Measurements from ENCODE around the gene ATXN10. TPM values are rescaled to one million over a fixed set of nuclear protein-coding genes. Genes with fewer than 3 reads are reported as not detected.

ATXN10 gene
- total and polyA plus RNA-seq, 2 of the 13 experiments (the other 11 are each of a cell fraction or from before 2014, with no cell fraction given) = 60.1 to 194 TPM

GRCh38 chr22:45802054-45802453, 130.4 kb downstream of the ATXN10 start:
- ChIA-PET POLR2A (no interaction called here), CTCF (ENCODE audit: low intra/inter-chr PET ratio, low total read pairs) (no interaction called here)
- no peak for DNase-seq (ENCODE audit: low spot score)
- H3K79me2 ChIP-seq (ENCODE audit: insufficient read depth, low read length) = no peaks in the 10 kb centered on the region
- BruUV-seq (replicated peaks) = no TSS peak
- no peaks in the 10 kb centered on the region for H3K9me3 ChIP-seq (ENCODE audit: low read length)
- intact Hi-C loops (cut with micrococcal nuclease; ENCODE audit: unreplicated experiment) = no loop called here
- TF ChIP-seq GABPB1 (CRISPR knock-in tag; IDR thresholded peaks at IDR 0.05) (no peak), ZNF503 (CRISPR knock-in tag; IDR thresholded peaks at IDR 0.05) (no peak), ZNF33A (CRISPR knock-in tag; IDR thresholded peaks at IDR 0.05; ENCODE audit: borderline replicate concordance) (no peak), ZNF782 (CRISPR knock-in tag; IDR thresholded peaks at IDR 0.05; ENCODE audit: borderline replicate concordance) (no peak), ZNF513 (CRISPR knock-in tag; conservative IDR thresholded peaks at IDR 0.05) (no peak), ZNF138 (CRISPR knock-in tag; IDR thresholded peaks at IDR 0.05; ENCODE audit: low read depth) (no peak), CREB3 (CRISPR knock-in tag; IDR thresholded peaks at IDR 0.05) (no peak), BHLHE40 (IDR thresholded peaks at IDR 0.05; ENCODE audit: low read length) (no peak), GATA4 (IDR thresholded peaks at IDR 0.05; ENCODE audit: borderline replicate concordance, low read depth) (no peak), RBAK (CRISPR knock-in tag; IDR thresholded peaks at IDR 0.05) (no peak), ZBTB43 (CRISPR knock-in tag; conservative IDR thresholded peaks at IDR 0.05) (no peak), MEIS1 (CRISPR knock-in tag; IDR thresholded peaks at IDR 0.05; ENCODE audit: borderline replicate concordance) (no peak), TEF (CRISPR knock-in tag; IDR thresholded peaks at IDR 0.05) (no peak), ZNF7 (CRISPR knock-in tag; IDR thresholded peaks at IDR 0.05) (no peak), ZNF577 (CRISPR knock-in tag; IDR thresholded peaks at IDR 0.05; ENCODE audit: borderline replicate concordance, low read depth) (no peak), ZNF580 (CRISPR knock-in tag; IDR thresholded peaks at IDR 0.05; ENCODE audit: borderline replicate concordance, low read depth) (no peak)
- in situ Hi-C loops (cut with HindIII; ENCODE audit: extremely low pct_ligation_motif_present, low pct_unique_long_range_greater_than_20kb) = no loop called here
- H3K27ac ChIP-seq (ENCODE audit: extremely low read length, insufficient read depth, low read length) = no peak overlapping the region
- H3K36me3 ChIP-seq (replicated peaks in 1 of 2; ENCODE audit: control insufficient read depth in 1 of 2, insufficient read depth in 2 of 2, low read length in 2 of 2) = peaks cover 0 to 12% of the 10 kb centered on the region in 2 experiments; a peak in 3 of 5 replicates
- WGBS (ENCODE audit: low lambda C conversion rate) = 92% methylated on average over 4 of the region's 4 CpGs
- H3K4me1 ChIP-seq (ENCODE audit: insufficient read depth, low read length) = peaks cover 14% of the 10 kb centered on the region
- H3K4me2 ChIP-seq (ENCODE audit: low read depth, low read length) = no peak overlapping the region
- no peaks in the 10 kb centered on the region for H4K20me1 ChIP-seq (ENCODE audit: insufficient read depth, low read length)
- H2AFZ ChIP-seq (ENCODE audit: low read length) = no peak overlapping the region
- H3K9ac ChIP-seq (ENCODE audit: insufficient read depth, low read depth, low read length) = no peak overlapping the region
- no peak for FAIRE-seq
- ATAC-seq = no peak
- H3K4me3 ChIP-seq (replicated peaks in 1 of 3; ENCODE audit: insufficient read depth in 1 of 3, low read depth in 2 of 3, low read length in 3 of 3) = no peak overlapping the region
- H3K27me3 ChIP-seq (ENCODE audit: control insufficient read depth in 1 of 2, insufficient read depth in 2 of 2, low read length in 2 of 2) = no peaks in the 10 kb centered on the region

All from HepG2 (cell line).